Nephron progenitor cell (in vitro differentiated cells): ENCODE measurements around the gene KCNC1.

Experiments used
- DNase-seq: peaks from one replicate; pipeline ENCODE4 v3.0.0; 2021
- H3K27ac Mint-ChIP-seq: 2 replicates; pipeline ENCODE4 v1.8.0; 2021; ENCODE audit warnings: mild to moderate bottlenecking, moderate library complexity, mixed read lengths
- H3K27me3 Mint-ChIP-seq: 2 replicates; pipeline ENCODE4 v1.8.0; 2021; ENCODE audit warnings: mild to moderate bottlenecking, low read depth, mixed read lengths; ENCODE audit not compliant: poor library complexity
- H3K36me3 Mint-ChIP-seq: 2 replicates; pipeline ENCODE4 v1.8.0; 2021; ENCODE audit warnings: low read depth, mixed read lengths
- H3K4me1 Mint-ChIP-seq: 2 replicates; pipeline ENCODE4 v1.8.0; 2021; ENCODE audit warnings: mixed read lengths
- H3K4me3 Mint-ChIP-seq: 2 replicates; pipeline ENCODE4 v1.8.0; 2021; ENCODE audit warnings: mild to moderate bottlenecking, moderate library complexity, mixed read lengths
- H3K9me3 Mint-ChIP-seq: 2 replicates; pipeline ENCODE4 v1.8.0; 2021; ENCODE audit warnings: mild to moderate bottlenecking, moderate library complexity, mixed read lengths
- CTCF ChIP-seq: fragments of 200-600 bp; sonication (generic); IDR thresholded peaks from 2 replicates; pipeline ENCODE4 v1.5.0; 2021; ENCODE audit warnings: antibody characterized with exemption

Gene KCNC1

DNA sequence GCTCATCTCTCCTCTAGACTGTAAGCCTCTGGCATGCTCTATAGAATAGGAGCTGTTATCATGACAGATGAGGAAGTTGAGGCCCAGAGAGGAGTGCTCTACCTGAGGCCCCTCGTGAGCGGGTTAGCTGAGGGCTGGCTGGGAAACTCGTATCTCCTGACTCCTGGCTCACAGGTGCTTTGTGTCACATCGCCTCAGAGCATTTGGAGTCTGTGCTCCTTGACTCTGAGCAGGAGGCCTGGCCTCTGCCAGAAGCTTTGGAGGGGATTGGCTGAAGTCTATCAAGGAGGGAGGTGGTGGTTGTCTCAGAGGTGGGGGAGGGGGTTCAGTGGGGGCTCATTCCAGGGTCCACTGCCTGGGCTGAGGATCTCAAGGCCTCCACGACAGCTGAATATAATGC lies 7.4 kb downstream of the KCNC1 start:
- Mint-ChIP-seq H3K27ac (no peak overlapping the region), H3K9me3 (no peaks in the 10 kb centered on the region), H3K4me3 (no peak overlapping the region), H3K27me3 (peaks cover 36% of the 10 kb centered on the region), H3K4me1 (peaks cover 16% of the 10 kb centered on the region), H3K36me3 (no peaks in the 10 kb centered on the region)
- no peak for TF ChIP-seq CTCF
- no peak for DNase-seq

DNA sequence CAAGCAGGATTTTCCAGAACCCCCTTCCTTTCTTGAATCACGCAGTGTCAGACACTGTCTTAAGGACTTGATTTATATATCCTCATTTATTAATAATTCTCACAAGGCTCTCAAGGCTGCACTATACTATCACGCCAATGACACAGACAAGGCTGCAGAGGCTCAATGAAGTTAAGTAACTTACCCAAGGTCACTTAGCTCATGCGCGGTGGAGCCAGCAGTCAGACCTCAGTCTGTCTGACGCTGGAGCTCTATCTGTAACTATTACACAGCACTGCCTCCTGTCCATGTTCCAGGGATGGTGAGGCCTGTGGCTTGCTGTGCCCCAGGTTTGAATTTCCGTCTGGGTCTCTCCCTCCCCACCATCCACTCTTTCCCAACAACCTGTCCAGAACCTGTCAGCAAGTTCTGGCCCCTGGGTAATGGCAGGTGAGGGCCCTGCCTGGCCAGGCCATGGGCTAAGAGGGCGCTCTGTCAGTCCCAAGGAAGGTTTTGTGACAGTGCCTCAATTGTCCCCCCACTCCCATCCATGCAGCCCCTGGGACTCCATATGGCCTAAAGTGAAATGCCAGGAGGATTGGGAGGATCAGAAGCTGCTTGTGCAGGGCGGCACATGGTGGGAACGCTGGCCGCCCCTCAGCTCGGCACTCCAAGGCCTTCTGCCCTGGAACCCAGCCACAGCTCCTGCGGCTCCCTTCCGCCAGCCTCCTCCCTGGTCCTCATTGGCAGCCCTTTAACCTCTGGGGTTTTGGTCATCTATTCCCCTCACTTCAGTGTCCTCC lies 8.6 kb downstream of the KCNC1 start:
- H3K4me3 Mint-ChIP-seq: no peak overlapping the region
- no peaks in the 10 kb centered on the region for H3K36me3 Mint-ChIP-seq
- H3K4me1 Mint-ChIP-seq: peaks cover 9% of the 10 kb centered on the region
- TF ChIP-seq CTCF: no peak
- H3K27me3 Mint-ChIP-seq: peaks cover 31% of the 10 kb centered on the region
- DNase-seq: no peak
- H3K27ac Mint-ChIP-seq: no peak overlapping the region
- no peaks in the 10 kb centered on the region for H3K9me3 Mint-ChIP-seq

- peaks cover 5% of the 10 kb centered on the region for H3K4me1 Mint-ChIP-seq
- no peak for DNase-seq
- TF ChIP-seq CTCF: no peak
- H3K9me3 Mint-ChIP-seq: no peaks in the 10 kb centered on the region
- H3K27ac Mint-ChIP-seq: no peak overlapping the region
- H3K4me3 Mint-ChIP-seq: no peak overlapping the region
- H3K36me3 Mint-ChIP-seq: no peaks in the 10 kb centered on the region
- peaks cover 27% of the 10 kb centered on the region for H3K27me3 Mint-ChIP-seq
Observed at GRCh38 chr11:17743808-17744119, 9.2 kb downstream of the KCNC1 start.

- TF ChIP-seq CTCF: no peak
- H3K4me3 Mint-ChIP-seq: no peak overlapping the region
Observed at GRCh38 chr11:17744151-17744940, 9.8 kb downstream of the KCNC1 start.

DNA sequence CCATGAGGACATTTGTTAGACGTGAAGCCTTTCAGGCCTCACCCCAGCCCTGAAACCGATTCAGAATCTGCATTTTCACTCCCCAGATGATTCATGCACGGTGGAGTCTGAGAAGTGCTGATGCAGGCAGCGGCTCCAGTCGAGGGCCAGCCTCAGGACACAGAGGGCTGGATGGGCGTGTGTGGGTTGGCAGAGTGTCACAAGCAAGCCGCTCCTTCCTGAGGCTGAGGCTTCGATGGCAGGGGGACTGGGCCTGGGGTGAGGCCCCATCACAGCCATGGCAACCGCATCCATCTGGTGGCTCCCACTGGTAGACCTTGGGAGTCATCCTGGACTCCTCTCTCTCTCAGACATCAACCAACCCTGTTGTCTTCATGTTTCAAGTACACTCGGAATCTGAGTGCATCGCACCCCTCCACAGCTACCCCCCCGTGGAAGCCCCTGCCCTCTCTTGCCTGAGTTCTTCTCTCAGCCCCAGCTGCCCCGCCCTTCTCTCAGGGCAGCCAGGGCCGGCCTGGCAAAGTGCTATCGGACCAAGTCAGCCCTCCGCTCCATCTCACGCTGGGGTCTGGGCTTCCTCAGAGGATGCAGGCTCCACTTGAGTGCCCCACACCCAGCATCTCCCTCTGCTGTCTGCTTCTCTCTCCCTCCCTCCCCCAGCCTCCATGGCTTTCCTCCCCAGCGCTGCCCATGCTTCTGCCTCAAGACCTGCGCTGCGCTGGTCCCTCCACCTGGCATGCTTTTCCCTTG lies 10.6 kb downstream of the KCNC1 start:
- DNase-seq: no peak
- no peaks in the 10 kb centered on the region for H3K9me3 Mint-ChIP-seq
- H3K36me3 Mint-ChIP-seq: no peaks in the 10 kb centered on the region
- H3K27me3 Mint-ChIP-seq: peaks cover 27% of the 10 kb centered on the region
- H3K4me3 Mint-ChIP-seq: no peak overlapping the region
- H3K4me1 Mint-ChIP-seq: peaks cover 10% of the 10 kb centered on the region
- no peak overlapping the region for H3K27ac Mint-ChIP-seq
- no peak for TF ChIP-seq CTCF

More at GRCh38 chr11:17744151-17744940, 9.8 kb downstream of the KCNC1 start:
- Mint-ChIP-seq H3K4me1 (peaks cover 5% of the 10 kb centered on the region), H3K9me3 (no peaks in the 10 kb centered on the region), H3K27ac (no peak overlapping the region), H3K36me3 (no peaks in the 10 kb centered on the region), H3K27me3 (peaks cover 27% of the 10 kb centered on the region)
- no peak for DNase-seq
